DMS79 treated with DMSO at 0.1 percent for 48 hours (cell line): Measurements from ENCODE around the gene DOCK1.
"Not testable (repeated sequence)": the region's sequence is repeated elsewhere in the genome, so short reads cannot be mapped to it uniquely, and the experiment has no call there.

Experiments used
- DNase-seq: peaks from one replicate; lab custom pipeline; 2025; lab: John Stamatoyannopoulos, UW

DOCK1 gene

GRCh38 chr10:126904818-126905701 is at the start of gene DOCK1:
Gene DOCK1, plus strand, starts transcription at chr10:126905428. Its CDS starts 90 bp downstream, at chr10:126905518.
- no peak for DNase-seq

DNA sequence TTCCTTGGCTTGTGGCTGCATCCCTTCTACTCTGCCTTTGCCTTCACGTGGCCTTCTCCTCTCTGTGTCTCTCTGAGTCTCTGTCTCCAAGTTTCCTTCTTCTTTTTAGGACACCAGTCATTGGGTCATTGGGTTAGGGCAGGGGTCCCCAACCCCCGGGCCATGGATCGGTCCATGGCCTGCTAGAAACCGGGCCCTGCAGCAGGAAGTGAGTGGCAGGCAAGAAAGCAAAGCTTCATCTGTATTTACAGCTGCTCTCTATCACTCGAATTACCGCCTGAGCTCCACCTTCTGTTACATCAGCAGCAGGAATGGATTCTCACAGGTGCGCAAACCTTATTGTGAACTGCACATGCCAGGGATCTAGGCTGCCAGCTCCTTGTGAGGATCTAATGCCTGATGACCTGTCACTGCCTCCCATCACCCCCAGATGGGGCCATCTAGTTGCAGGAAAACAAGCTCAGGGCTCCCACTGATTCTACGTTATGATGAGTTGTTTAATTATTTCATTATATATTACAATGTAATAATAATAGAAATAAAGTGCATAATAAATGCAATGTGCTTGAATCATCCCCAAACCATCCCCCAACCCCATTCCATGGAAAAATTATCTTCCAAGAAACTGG is 47.9 kb upstream of the DOCK1 start:
- no peak for DNase-seq

GRCh38 chr10:126867567-126868365 is 37.5 kb upstream of the DOCK1 start:
- no peak for DNase-seq

GRCh38 chr10:126868371-126868770 is 36.9 kb upstream of the DOCK1 start:
- no peak for DNase-seq

- no peak for DNase-seq
Measured at GRCh38 chr10:126872135-126872534, 33.1 kb upstream of the DOCK1 start.

DNA sequence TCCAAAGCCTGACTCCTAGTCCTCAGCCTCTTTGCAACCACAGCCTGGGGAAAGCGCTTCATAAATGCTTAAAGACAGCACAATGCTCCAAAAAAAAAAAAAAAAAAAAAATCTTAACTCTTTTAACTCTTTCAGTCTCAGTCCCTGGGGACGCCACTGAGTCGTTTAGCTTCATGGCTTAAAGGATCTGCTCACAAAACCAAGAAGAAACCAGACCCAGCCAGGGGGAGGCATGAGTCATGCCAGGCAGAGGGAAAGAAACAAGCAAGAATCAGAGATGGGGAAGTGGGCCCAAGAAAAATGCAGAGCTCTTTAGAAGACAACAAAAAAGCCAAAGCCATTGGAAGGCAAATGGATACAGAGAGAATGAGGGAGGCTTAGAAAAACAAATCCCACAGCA is 32.5 kb upstream of the DOCK1 start:
- DNase-seq, result no peak

DNA sequence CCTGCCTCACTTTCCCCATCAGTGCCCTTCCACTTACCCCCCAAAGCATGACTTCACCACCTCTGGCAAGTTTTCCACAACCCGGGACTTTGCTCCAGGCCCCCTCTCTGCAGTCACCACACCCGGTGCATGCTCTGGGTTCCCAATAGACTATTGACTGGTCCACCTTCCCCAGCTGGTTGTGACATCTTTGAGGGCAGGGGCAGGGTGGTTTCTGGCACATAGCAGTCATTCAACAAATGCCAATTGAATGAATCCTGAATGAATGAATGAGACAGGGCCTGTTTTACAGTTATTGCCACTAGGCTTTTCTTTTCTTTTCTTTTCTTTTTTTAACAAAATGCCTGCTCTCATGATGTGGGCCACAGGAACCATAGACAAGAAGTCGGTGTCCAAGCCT is 28.8 kb upstream of the DOCK1 start:
- DNase-seq, result no peak

GRCh38 chr10:126877390-126877789 is 27.8 kb upstream of the DOCK1 start:
- DNase-seq, result no peak

- no peak for DNase-seq
Measured at GRCh38 chr10:126878594-126878993, 26.6 kb upstream of the DOCK1 start.

- no peak for DNase-seq
Measured at GRCh38 chr10:126880926-126881325, 24.3 kb upstream of the DOCK1 start.

DNA sequence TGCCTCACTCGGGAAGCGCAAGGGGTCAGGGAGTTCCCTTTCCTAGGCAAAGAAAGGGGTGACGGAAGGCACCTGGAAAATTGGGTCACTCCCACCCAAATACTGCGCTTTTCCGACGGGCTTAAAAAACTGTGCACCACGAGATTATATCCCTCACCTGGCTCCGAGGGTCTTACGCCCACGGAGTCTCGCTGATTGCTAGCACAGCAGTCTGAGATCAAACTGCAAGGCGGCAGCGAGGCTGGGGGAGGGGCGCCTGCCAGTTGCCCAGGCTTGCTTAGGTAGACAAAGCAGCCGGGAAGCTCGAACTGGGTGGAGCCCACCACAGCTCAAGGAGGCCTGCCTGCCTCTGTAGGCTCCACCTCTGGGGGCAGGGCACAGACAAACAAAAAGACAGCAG is 23.2 kb upstream of the DOCK1 start:
- not testable (repeated sequence) for DNase-seq

DNA sequence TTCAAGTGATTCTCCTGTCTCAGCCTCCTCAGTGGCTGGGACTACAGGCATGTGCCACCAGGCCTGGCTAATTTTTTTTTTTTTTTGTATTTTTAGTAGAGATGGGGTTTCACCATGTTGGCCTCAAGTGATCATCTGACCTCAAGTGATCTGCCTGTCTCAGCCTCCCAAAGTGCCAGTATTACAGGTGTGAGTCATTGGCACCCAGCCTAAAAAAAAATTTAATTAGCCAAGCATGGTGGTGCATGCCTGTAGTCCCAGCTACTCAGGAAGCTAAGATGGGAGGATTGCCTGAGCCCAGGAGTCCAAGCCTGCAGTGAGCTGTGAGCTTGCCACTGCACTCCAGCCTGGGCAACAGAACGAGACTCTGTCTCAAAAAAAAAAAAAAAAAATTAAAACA is 16.8 kb upstream of the DOCK1 start:
- not testable (repeated sequence) for DNase-seq

DNA sequence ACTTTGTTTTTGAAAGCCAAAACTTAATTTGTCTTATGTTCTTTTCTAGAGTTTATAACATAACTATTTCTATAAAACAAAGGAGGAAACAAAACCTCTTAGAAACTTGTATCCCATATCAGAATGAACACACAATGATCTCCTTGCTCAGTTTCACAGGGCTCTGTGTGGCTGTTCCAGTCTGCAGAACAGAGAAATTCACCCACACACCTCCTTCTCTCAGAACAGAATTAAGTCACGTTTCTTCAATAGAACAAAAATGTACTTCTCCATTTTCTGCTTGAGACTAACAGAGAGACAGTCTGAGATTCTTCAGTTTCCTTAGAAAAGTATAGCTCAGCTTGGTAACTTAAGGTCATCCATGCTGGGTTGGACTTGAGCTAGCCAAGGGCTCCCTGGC is 15.8 kb upstream of the DOCK1 start:
- no peak for DNase-seq

- DNase-seq, result not testable (repeated sequence)
Measured at GRCh38 chr10:126890797-126891196, 14.4 kb upstream of the DOCK1 start.

- DNase-seq, result no peak
Measured at GRCh38 chr10:126892226-126893175, 12.7 kb upstream of the DOCK1 start.

DNA sequence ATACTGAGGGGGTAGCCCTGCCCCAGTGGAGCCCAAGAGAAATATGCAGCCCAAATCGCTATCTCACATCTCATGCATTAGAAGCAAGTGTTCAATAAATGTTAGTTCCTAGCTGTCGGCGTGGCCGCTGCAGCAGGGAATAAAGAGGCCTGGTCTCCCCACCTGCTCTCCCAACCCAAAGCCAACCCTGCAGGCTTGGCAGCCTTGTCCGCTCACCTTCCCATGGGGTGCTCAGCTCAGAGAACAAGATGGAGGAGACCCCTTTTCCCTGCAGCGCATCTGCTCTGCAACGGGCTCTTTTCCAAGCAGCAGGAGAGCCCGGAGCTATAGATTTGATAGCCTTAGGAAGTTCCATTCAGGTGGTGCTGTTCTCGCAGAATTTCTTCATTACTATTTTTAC is 12.0 kb upstream of the DOCK1 start:
- no peak for DNase-seq

- no peak for DNase-seq
Measured at GRCh38 chr10:126893841-126894240, 11.4 kb upstream of the DOCK1 start.

- DNase-seq, result no peak
Measured at GRCh38 chr10:126895214-126895781, 9.9 kb upstream of the DOCK1 start.

DNA sequence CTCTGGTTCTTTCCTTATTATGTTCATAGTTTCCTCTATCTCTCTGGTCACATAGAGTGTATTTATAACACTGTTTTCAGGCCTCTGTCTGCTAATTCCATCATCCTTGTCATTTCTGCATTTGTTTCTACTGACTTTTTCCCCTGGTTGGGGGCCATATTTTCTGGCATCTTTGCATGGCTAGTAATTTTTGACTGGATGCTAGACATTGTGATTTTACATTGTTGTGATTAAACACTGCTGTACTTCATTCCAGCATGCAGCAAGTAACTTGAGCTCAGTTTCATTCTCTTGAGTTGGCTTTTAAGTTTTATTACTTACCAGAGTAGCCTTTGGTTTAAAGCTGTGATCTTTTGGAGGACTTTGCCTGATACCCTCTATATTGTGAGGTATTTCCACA is 6.8 kb upstream of the DOCK1 start:
- DNase-seq, result no peak

DNA sequence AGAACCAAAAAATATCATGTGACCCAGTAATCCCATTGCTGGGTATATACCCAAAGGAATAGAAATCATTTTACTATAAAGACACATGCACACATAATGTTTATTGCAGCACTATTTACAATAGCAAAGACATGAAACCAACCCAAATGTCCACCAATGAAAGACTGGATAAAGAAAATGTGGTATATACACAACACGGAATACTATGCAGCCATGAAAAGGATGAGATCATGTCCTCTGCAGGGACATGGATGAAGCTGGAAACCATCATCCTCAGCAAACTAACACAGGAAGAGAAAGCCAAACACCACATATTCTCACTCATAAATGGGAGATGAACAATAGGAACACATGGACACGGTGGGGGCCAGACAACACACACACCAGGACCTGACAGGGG is 5.7 kb upstream of the DOCK1 start:
- DNase-seq, result not testable (repeated sequence)

DNA sequence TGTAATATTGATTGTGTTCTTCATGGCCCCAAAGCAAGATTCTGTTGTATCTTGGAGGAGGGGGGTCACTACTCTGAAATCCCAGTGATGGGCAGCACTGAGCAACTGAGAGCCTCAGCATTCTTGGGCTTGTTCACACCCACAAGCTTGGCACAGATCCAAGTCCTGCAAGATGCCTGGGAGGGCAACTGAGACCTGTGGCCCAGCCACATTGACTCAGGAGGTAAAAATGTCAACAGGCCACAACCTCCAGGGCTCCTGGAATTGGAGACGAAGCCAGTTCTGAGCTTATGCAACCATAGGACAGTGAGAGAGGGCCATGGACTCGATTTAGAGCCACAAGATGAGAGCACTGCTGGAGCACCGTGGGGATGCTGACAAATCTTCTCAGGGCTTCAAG is 3.1 kb upstream of the DOCK1 start:
- peak; percentile 26 for DNase-seq
